ENCODE measurements around the gene ADAM17.
"Not testable (repeated sequence)": the region's sequence is repeated elsewhere in the genome, so short reads cannot be mapped to it uniquely, and the experiment has no call there.

ADAM17 gene

GRCh38 chr2:9555297-9556120 lies at the start of gene ADAM17:
ADAM17 (minus strand) TSS chr2:9555830; CDS start chr2:9555605, 225 bp downstream.
- peak; percentile 76 for DNase-seq (ENCODE audit: low read depth)

GRCh38 chr2:9602412-9602811 lies 46.8 kb upstream of the ADAM17 start:
- DNase-seq (ENCODE audit: low read depth) = no peak

- DNase-seq (ENCODE audit: low read depth) = no peak
Observed at GRCh38 chr2:9601397-9601796, 45.8 kb upstream of the ADAM17 start.

- no peak for DNase-seq (ENCODE audit: low read depth)
Observed at GRCh38 chr2:9599430-9599829, 43.8 kb upstream of the ADAM17 start.

- DNase-seq (ENCODE audit: low read depth) = no peak
Observed at GRCh38 chr2:9596621-9597311, 41.1 kb upstream of the ADAM17 start.

- no peak for DNase-seq (ENCODE audit: low read depth)
Observed at GRCh38 chr2:9595746-9596145, 40.1 kb upstream of the ADAM17 start.

GRCh38 chr2:9595256-9595655 lies 39.6 kb upstream of the ADAM17 start:
- not testable (repeated sequence) for DNase-seq (ENCODE audit: low read depth)

GRCh38 chr2:9594366-9595054 lies 38.9 kb upstream of the ADAM17 start:
- DNase-seq (ENCODE audit: low read depth) = no peak

- no peak for DNase-seq (ENCODE audit: low read depth)
Observed at GRCh38 chr2:9593925-9594324, 38.3 kb upstream of the ADAM17 start.

- DNase-seq (ENCODE audit: low read depth) = no peak
Observed at GRCh38 chr2:9592699-9593098, 37.1 kb upstream of the ADAM17 start.

- no peak for DNase-seq (ENCODE audit: low read depth)
Observed at GRCh38 chr2:9590641-9591040, 35.0 kb upstream of the ADAM17 start.

- DNase-seq (ENCODE audit: low read depth) = no peak
Observed at GRCh38 chr2:9586465-9586864, 30.8 kb upstream of the ADAM17 start.

- DNase-seq (ENCODE audit: low read depth) = no peak
Observed at GRCh38 chr2:9585486-9585885, 29.9 kb upstream of the ADAM17 start.

GRCh38 chr2:9584902-9585301 lies 29.3 kb upstream of the ADAM17 start:
- DNase-seq (ENCODE audit: low read depth) = not testable (repeated sequence)

- DNase-seq (ENCODE audit: low read depth) = no peak
Observed at GRCh38 chr2:9582624-9583023, 27.0 kb upstream of the ADAM17 start.

GRCh38 chr2:9578467-9579235 lies 23.0 kb upstream of the ADAM17 start:
- no peak for DNase-seq (ENCODE audit: low read depth)

GRCh38 chr2:9574331-9574730 lies 18.7 kb upstream of the ADAM17 start:
- no peak for DNase-seq (ENCODE audit: low read depth)

- DNase-seq (ENCODE audit: low read depth) = no peak
Observed at GRCh38 chr2:9573840-9574239, 18.2 kb upstream of the ADAM17 start.

- DNase-seq (ENCODE audit: low read depth) = no peak
Observed at GRCh38 chr2:9573013-9573720, 17.5 kb upstream of the ADAM17 start.

GRCh38 chr2:9570182-9571060 lies 14.8 kb upstream of the ADAM17 start:
- DNase-seq (ENCODE audit: low read depth) = no peak

Data from activated gamma-delta T cell treated with anti-CD3 and anti-CD28 coated beads, Interleukin-2, amount 50 U/mL, for 16 hours (primary cell).